HS-5 (cell line): ENCODE results near the gene DKK3.
"Not testable (repeated sequence)": the region's sequence is repeated elsewhere in the genome, so short reads cannot be mapped to it uniquely, and the experiment has no call there.

Experiments
- DNase-seq: peaks from one replicate; pipeline ENCODE4 v3.0.0-alpha.2; 2012; ENCODE audit warnings: low read depth

Gene DKK3

GRCh38 chr11:12007769-12008737 is at the start of gene DKK3:
DKK3 (minus strand) TSS chr11:12008626; CDS start chr11:12008582, 44 bp downstream.
- DNase-seq = no peak

GRCh38 chr11:12057299-12057980 is 49.0 kb upstream of the DKK3 start:
- DNase-seq = no peak

DNA sequence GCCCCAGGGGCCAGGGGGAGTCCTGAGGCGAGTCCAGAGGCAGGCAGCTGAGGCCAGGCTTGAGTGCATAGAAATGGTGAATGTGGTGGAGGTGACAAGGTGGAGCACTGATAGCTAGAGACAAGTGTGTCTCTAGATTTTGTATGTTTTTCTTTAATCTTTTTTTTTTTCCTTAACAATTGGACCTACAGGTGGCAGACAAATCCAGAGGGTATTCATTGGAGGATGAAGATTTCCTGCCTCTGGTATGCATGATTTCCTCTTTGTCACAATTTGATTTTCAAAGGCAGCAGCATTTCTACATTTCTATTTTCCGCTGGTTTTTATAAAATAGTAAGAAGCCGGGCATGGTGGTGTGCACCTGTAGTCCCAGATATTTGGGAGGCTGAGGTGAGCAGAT is 47.7 kb upstream of the DKK3 start:
- no peak for DNase-seq

DNA sequence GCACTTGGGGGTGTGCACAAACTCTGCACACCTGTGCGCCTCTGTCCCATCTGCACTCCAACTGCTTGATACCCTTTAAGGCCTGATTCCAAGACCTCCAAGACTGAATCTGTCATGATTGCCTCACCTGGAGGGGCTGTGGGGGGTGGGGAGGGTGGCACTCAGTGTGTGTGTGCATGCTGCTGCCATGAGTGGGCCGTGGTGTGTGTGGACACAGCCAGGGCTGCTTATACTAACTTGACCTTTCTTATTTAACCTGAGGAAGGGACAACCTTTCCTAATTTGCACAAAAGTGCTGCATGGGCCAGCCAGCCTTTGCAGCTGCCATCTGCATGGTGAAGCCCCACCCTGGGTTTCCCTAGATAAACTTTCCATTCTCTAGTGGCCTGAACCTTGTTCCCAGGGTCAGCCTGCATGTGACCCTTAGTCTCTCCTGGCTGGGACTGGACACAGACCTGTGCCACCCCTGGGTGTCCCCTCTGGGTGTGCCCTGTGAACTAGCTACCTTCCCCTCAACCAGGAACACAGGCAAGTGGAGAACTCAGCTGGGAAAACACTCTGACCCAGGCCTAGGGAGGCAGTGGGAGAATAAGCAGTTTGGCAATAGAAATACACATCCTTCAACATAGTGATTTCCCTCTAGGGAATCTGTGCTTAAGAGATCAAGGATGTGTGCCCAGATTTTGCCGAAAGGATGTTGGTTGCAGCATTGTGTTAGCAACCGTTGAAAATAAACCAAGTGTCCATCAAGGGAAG is 45.4 kb upstream of the DKK3 start:
- no peak for DNase-seq

- DNase-seq = no peak
These were observed 44.5 kb upstream of the DKK3 start for GRCh38 chr11:12052676-12053605.

GRCh38 chr11:12051287-12051662 is 42.8 kb upstream of the DKK3 start:
- DNase-seq = no peak

GRCh38 chr11:12050470-12051286 is 42.3 kb upstream of the DKK3 start:
- DNase-seq = no peak

- DNase-seq = no peak
These were observed 40.7 kb upstream of the DKK3 start for GRCh38 chr11:12048936-12049790.

DNA sequence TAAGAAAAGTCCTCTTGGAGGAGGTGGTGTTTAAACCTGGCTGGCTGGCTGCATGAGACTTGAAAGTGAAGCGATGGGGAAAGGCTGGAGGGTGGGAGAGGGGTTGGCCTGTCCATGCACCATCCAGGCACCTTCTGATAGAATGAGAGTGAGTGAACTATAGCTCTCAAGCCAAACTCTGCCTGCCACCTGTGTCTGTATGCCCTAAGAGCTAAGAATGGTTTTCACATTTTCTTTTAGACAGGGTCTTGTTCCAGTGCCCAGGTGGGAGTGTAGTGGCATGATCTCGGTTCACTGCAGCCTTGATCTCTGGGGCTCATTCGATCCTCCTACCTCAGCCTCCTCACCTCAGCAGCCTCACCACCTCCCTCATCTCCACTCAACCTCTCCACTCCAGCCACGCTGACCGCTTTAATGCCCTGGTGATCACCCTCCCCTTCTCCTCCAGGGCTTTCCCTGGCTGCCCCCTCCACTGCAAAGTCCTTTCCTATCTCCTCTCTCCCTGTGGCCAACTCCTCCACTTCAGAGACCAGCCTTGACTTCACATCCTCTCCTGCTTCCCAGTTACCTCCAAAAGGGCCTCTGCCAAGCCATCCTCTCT is 38.3 kb upstream of the DKK3 start:
- no peak for DNase-seq

DNA sequence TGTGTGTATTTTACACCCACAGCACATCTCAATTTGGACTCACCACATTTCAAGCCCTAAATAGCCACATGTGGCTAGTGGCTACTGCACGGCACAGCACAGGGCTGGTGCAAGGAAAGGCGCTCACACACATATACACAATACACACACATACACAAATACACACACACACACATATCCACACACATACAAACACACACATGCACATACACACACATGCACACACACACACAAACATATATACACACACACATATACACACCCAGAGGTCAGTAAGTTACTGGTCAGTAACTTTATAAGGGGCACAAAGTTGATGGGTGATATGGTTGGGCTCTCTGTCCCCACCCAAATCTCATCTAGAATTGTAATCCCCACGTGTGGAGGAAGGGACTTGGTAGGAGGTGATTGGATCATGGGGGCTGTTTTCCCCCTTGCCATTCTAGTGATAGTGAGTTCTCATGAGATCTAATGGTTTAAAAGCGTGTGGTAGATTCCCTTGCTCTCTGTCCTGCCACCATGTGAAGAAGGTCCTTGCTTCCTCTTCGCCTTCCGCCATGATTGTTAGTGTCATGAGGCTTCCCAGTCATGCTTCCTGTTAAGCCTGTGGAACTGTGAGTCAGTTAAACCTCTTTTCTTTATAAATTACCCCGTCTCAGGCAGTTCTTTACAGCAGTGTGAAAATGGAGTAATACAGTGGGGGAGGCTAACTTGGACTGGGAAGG is 37.6 kb upstream of the DKK3 start:
- DNase-seq = no peak

DNA sequence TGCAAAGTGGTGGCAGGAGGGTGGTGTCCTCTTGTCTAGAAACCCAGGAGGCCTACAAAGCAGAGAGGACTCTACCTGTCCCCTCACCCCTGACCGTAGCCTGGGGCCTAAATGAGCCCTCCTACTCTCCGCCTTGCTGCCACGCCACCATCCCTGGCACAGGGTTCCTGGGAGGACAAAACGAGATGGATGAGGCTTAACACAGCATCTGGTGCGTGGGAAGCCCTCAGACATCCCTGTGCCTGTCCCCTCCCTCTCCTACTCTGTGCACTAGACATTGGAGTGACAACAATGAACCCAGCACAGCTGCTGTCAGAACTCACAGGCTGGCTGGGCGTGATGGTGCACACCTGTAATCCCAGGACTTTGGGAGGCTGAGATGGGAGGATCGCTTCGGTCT is 36.4 kb upstream of the DKK3 start:
- DNase-seq = no peak

DNA sequence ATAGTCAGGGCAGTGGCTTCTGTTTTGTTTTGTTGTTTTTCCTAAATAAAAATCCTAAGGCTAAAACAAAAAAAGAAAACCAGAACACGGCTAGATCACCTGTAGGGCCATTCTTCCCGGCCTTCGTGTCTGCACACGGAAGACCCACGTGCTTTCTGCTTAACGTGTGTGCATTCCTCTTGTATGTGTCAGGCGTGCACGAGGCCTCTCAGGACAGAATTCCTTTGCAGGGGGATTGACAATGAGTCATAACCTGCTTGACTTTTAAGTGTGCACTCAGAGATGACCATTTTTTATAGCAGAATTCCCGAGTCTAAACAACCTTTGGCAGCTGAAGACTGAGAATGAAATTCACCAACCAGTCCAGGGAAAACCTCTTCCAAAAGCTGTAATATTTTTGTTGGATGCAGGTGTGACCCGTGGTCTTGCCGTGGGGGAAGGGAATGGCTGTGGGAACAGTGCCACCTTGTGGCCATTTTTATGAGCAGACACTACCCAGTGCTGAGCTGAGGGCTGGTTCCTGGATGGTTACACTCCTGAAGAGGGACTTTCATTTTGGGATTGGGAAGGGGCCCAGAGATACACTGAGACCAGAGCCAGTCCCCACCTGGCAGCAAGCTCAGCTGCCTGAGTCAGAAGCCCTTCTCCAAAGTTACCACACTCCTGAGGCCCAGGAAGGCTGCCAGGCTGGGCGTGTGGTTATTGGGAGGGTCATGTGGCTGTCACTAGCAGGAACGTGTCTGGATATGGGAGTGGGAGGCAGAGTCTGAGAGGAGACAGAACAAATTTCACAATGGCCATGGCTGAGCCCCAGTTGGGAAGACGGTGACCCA is 35.7 kb upstream of the DKK3 start:
- DNase-seq = peak; percentile 99

DNA sequence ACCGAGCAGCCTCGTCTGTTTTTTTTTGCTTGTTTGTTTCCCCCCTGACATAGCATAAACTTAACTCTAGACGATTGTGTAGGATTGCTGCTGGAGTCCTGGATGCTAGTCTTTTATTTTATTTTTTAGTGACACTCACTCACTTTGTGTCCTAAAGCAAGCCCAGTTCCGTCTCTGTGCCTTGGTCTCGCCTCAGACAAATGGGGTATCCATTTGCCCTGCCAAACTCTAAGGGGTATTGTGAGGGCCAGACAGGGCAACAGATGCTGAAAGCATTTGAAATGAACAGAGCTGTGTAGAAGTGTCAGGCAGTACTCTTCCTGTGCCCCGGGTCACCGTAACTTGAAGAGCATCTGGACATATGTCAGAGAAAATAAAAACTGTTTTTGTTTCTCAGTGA is 34.8 kb upstream of the DKK3 start:
- DNase-seq = no peak

GRCh38 chr11:12042215-12042676 is 33.8 kb upstream of the DKK3 start:
- peak; percentile 95 for DNase-seq

GRCh38 chr11:12040719-12041118 is 32.3 kb upstream of the DKK3 start:
- DNase-seq = not testable (repeated sequence)

DNA sequence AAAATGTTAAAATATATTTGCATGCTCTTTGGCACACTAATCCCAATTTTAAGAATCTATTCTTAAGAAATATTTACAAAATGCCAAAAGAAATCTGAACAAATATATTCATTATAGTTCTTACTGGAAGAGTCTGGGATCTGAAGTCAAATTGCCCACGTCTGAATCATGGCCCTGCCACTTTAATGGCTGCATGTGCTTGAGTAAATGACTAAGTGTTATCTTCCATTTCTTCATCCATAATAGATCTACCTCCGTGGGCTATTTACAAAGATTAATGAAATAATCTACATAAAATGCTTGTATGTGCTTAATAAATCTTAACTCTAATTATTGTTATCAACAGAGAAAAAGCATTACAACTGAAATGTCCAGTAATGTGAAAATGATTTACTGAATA is 24.5 kb upstream of the DKK3 start:
- no peak for DNase-seq

GRCh38 chr11:12031856-12032544 is 23.6 kb upstream of the DKK3 start:
- no peak for DNase-seq
